Embryonic facial prominence (tissue), 1 donor: ENCODE results near the gene ATP5PD.
"Not testable (repeated sequence)": the region's sequence is repeated elsewhere in the genome, so short reads cannot be mapped to it uniquely, and the experiment has no call there.

Source experiments
- DNase-seq: peaks from one replicate; pipeline ENCODE4 v3.0.0-alpha.2; 2016; ENCODE audit errors: extremely low spot score

The ATP5PD gene

DNA sequence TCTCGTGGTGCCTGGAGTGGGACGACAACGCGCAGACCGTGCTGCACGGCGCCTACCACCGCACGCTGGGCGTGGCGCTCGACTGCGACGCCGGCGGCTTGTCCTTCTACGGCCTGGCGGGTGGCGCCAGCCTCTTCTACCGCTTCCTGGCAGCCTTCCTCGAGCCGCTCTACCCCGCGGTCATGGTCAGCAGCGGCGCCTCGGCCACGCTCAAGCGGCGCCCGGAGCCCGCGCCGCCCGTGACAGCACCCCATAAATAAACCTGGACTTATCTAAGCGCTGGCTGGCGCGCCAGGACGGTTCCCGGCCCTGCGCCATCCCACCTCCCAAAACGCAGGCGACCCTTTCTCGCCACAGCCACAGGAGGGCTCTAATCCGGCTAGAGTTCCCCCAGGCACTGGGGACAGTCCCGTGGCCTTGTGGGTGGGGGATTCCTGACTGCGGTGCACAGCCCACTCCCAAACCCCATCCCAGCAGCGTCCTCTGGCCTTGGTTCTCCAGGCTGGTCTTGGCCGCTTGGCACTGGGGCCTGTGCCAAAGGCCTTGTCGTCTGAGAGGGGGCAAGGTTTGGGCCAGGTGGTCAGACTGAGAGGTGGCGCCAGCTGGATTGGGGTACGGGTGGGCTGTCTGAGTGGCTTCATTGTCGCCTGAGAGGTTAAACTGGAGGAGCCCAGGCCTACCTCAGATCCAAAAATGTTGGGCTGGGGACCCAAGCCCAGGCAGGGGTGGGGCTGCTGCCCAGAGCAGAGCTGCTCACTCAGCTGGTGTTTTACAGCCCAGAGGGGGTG lies 30.9 kb upstream of the ATP5PD start:
- DNase-seq: no peak

DNA sequence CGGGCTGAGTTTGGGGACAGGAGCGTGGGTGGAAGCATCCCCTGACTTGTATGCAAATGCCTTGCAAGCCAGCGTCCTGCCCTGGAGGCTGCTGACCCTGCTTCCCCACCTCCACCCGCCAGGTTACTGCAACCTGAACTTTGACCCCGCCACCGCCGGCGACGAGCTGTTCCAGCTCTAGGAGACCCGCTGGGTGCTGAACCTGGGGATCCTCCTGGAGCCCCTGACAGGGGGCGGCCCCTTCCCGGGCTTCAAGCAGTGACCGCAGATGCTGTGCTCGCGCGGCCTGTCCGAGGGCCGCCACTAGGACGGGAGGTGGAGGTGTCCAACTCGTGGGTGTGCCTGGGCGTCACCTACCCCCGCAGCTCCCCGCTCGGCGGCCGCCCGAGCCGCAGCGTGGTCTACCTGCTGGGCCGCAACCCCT lies 30.3 kb upstream of the ATP5PD start:
- no peak for DNase-seq

DNA sequence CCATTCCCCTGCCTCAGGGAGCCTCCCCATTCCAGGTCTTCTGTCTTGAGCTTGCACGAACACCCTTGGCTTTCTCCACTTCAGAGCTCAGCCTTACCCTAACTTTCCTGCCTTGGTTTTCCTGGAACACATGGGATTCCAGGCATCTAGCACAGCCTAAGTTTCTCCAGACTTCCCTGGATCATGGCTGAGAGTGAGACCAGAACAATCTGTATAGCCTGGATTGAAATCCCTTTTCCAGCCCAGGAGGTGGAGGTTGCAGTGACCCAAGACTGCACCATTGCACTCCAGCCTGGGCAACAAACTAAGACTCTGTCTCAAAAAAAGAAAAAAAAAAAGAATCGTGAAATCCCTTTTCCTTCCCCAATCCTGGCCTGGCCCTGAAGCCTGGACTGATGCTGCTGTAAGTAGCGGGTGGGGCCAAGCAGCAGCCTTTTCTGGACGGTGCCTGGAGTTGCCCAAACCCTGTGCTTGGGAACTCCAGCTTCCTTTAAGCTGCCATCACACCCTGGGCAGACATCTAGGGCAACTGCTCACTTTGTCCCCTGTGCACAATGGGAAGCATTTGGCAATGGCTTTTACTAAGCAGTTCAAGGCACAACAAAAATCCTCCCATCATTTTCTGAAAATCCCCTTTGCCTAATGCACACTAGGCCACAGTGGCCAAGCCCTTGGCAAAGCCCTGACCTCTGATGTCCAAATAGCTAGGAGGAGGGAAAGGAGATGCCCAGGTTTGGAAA lies 29.0 kb upstream of the ATP5PD start:
- DNase-seq: no peak

DNA sequence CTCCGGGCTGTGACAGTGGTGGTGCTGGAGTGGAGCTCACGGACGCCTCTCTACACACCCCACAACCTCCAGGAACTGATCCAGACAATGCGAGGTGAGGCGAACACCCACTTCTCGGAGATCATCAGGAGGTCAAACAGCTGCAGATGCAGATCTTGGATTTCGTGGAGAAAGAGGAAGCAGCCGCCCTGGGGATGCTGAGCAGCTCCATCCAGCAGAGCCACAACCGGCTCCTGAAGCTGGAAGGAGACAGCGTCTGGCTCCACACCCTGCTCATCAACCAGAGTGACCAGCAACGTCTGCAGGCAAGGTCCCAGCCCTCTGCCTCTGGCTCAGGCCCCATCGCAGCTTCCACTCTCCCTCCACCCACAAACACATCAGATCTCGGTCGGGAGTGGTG lies 27.8 kb upstream of the ATP5PD start:
- DNase-seq: no peak

DNA sequence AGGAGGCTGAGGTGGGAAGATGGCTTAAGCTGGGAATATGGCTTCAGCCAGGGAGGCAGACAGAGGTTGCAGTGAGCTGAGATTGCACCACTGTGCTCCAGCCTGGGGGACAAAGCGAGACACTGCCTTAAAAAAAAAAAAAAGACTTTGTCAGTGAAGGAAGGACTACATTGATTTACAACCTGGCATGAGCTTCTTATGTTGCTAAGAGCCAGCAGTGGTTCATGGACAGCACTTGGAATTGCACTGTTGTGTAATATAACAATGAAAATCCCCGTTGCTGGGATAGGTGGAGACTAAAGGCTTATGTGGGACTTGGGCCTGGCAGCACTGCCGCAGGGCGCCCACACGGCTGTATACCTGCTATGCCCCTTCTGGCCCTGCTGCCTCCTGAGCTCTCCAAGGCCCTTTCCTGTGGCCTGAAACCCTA lies 26.9 kb upstream of the ATP5PD start:
- DNase-seq: no peak

DNA sequence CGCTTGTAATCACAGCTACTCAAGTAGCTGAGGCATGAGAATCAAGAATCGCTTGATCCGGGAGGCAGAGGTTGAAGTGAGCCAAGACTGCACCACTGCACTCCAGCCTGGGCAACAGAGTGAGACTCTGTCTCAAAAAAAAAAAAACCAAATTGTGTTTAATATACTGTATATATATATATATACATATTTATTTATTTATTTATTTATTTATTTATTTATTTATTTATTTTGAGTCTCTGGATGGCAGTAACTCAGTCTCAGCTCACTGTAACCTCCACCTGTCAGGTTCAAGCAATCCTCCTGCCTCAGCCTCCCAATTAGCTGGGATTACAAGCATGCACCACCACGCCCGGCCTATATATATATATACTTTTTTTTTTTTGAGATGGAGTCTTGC lies 26.1 kb upstream of the ATP5PD start:
- not testable (repeated sequence) for DNase-seq

DNA sequence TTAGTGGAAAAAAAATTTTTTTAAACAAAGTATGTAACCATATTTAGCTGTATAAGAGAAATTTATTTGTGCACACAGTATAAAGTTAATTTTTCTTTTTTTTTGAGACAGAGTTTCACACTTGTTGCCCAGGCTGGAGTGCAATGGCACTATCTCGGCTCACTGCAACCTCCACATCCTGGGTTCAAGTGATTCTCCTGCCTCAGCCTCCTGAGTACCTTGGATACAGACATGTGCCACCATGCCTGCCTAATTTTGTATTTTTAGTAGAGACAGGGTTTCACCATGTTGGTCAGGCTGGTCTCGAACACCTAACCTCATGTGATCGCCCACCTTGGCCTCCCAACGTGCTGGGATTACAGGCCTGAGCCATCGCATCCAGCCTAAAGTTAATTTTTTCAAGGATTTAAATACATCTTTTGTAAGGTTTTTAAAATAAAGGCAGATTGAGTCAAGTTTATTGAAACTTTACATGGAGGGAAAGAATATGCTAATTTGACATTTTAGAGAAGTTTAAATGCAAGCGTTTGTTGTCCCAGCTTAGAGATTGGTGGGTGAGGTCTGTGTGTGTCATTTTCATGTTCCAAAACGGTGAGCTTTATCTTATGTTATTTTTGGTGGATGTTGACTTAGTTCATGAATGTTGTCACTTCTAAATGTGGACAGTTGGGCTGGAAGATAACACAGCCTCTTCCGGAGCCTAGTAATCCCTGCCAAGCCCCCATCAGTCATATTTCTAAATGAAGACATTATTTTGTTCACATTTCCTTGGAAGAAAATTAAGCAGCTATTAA lies 24.9 kb upstream of the ATP5PD start:
- not testable (repeated sequence) for DNase-seq

DNA sequence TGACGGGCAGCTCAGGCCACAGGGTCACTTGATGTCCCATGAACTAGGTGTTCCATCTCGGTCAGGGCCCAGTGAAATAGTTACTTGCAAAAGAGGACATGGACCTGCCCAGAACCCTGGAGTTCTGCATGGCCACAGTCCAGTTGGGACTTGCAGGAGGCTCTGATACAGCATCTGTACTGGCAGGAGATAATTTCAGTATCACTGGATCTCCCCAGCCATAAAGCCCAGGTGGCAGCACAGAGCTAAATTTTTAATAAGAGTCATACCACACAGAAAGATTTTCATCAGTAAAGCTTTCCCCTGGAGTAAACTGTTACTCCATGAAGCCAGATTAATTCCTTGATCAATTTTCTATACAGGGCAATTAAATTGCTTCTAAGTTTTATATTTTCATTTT lies 23.0 kb upstream of the ATP5PD start:
- no peak for DNase-seq

DNA sequence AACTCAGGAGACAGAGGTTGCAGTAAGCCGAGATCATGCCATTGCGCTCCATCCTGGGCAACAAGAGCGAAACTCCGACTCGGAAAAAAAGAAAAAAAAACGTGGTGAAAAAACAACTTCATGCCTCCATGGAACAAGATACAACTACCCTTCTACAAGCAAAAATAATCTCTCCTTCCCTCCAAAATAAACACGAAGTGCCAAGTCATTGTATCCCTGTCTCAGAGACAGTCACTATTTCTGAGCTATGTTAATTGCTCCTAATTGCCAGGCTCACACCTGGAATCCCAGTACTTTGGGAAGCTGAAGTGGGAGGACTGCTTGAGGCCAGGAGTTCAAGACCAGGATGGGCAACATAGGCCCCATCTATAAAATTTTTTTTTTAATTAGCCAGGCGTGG lies 22.0 kb upstream of the ATP5PD start:
- no peak for DNase-seq

DNA sequence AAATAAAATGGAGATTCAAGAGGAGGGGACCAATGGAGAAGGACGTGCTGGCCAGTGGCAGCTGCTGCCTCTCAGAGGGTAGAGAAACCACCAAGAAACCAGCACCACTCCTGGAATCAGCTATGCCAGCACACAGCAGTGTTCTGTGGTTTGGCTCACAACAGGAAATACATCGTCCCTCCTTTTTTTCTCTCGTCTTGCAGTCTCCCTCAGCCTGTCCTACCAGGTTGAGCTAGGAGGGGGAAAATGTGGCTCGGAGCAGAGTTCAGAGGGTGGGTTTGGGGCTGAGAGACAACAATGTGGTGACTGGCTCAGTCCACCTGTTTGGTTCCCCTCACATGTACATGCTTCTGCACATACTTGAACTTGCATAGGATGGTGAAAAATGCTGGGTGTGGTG lies 21.1 kb upstream of the ATP5PD start:
- no peak for DNase-seq

DNA sequence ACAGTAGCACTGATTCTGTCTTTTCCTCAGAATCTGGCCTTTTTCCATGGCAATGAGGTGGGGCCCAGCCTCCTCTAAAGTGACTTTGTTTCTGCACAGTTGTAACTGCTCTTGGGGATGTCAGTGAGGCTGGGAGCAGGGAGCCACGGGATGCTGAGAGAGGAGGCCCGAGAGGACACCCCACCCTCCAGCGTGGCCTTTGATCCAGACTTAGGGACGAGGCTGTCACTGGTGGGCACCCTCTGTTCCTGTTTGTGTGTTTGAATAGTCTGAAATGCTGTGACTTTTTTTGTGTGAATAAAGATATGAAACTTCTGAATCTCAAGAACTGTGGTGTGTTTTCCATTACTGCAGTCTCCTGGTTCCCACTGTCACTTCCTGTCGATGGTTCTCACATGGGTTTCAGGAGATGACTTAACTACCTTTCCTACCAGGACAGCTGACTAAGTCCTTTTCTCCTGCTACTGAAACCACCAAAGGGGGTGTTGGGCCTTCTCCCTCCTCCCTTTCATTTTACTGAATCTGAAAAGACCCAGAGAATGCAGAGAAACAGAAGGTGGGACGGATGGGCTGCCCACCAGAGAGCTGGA lies 18.9 kb upstream of the ATP5PD start:
- DNase-seq: no peak

DNA sequence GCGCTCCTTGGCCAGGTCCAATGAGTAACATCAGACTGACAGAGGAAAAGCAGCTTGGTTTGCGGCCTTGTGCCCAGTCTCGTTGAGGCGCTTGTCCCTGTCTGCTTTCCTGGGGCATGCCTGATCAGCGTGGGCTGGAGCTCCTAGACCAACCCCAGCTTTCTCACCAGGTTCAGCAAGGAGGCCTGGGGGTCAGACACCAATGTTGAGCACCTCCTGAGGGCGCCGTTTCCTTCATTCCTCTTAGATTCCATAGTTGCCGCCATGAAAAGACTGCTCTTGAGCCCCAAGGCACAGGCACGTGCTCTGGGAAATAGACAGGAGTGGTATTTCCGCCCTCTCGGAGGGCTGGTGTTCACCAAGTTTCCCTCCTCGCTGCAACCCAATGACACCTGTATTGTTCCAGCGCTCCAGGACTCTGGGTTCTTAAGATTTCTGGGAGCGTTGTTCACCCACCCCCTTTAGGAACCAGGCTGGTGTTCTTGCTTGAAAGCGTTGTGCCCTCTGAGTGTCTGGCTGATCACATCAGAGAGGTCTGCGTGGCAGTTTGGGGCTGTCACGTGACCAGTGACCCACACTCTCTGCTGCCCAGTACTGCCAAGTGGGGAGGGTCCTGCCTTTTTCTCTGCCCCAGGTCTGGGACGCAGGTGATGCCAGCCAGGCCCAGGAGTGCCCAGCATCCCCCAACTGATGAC lies 18.2 kb upstream of the ATP5PD start:
- no peak for DNase-seq

DNA sequence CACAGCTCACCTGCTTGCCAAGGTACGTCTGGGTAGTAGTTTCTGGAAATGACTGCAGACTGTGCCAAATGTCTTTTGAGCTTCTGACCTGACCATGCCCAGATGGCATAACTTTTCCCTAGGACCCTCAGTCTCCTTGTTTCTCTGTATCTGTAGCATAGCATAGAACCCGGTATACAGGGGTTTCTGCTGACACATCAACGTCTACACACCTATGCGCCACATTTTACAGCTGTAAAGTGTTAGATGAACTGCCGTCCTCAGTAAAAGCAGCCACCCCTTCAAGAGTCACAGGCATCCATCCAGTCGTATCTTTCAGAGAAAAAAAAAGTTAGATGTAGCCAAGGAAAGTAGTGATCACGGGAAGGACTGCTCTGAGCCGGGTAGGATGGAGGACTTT lies 17.7 kb upstream of the ATP5PD start:
- DNase-seq: no peak

DNA sequence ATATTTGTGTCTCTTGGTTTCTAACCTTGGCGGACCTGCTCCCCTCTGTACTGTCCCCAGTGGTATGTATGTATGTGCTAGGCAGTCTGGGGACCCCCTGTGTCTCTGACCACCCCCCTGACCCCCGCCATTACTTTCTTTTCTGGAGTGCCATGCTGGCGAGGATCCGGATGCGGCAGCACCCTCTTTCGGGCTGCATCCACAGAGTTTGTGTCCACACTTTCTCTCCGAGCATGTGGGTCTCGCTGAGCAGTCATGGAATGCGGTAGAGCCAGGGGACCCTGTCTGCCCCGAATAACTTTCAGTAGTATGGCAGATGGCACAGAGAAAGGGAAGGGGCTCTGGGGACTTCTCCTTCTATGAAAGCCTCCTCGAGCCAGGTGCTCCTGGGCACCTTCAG lies 17.3 kb upstream of the ATP5PD start:
- DNase-seq: no peak

DNA sequence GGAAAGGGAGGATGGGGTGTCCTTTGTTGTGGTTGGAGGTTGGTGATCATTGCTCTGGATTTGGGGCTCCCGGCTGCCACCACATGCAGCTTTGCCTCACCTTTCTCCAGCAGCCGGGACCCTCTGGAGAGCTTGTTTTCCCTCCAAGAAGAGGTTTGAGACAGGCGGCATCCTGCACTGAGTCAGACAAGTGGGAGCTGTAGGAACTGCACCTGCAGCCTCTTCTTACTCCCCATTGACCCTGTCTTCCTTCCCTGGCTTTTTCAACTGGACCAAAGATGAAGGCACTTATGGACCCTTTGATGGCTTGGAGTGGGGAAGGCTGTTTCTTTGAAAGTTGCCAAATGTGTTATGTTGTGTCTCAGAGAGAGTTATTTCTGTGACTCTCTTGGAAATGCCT lies 16.9 kb upstream of the ATP5PD start:
- DNase-seq: no peak

DNA sequence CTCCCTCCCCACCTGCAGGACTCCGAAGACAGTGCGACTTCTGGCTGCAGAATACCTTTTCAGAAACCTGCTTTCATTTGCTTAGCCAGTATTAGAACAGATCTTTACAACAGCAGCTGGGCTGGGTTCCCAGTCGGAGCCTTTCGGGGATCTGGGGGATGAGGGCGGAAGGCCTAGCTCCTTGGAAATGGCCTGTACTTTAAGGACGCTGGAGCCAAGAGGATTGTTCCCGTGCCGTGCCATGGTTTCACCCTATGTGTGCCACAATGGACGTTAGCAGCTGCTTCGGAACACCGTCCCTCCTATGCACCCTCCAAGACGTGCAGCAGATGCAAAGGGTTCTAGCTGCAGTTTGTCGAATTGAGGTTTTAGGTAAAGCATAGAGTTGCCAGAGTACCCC lies 16.4 kb upstream of the ATP5PD start:
- DNase-seq: no peak

DNA sequence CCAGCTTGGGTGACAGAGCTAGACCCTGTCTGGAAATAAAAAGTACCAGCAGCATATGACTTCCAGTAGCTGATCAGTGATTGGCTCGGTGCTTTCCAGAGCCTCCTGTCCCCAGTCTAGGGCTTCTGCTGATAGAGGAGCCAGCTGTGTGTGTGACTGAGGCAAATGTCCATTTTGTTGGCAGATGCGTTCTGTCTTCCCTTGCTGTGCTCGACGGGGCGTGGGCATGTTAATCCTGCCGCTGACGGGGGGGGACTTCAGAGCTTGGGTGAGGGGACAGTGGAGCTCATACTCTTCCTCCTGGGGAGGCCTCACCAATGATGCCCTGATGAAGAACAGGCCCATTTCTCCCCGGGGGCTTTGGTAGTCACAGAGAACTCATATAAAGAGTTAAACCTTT lies 14.8 kb upstream of the ATP5PD start:
- no peak for DNase-seq

DNA sequence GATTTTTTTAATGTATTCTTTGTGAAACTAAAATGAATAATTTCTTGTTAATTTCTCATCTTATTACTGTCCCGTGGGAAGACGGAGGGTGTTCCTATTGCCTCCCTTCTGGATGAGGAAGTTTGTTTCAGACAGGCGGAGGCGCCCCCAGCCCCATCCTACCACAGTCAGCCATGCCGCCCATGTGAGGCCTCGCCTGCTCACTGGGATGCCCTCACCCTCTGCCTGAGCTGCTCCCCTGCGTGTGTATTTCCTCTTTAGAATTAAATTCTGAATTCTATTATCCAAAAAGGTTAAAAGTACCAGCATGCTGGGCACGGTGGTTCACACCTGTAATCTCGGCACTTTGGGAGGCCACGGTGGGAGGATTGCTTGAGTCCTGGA lies 14.3 kb upstream of the ATP5PD start:
- DNase-seq: no peak

DNA sequence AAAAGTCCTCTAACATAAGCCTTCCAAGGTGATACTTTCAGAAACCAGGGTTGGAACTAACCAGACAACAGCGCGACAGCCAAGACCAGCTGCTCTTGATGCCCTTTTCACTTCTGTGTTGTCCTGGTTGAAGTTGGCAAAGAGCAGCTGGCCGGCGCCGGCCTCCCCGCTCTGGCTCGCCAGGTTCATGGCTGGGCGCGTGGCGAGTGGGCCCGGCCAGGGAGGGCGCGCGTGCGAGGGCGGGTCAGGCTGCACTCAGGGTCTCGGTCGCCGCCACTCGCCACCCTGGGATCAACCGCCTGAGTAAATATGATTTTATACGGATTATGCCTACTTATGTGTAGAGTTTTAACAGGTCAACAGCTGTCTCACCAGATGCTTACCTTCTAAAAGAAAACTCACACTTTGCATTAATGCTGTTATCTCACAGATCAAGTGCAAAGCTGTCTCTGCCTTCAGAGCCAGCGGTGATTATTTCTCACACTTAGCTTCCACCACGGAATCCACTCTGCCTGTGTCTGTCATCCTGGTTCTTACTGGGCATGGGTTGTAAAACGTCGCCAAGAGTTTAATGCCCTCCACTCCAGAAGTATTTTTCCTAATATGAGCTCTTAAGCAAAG lies 13.8 kb upstream of the ATP5PD start:
- no peak for DNase-seq

DNA sequence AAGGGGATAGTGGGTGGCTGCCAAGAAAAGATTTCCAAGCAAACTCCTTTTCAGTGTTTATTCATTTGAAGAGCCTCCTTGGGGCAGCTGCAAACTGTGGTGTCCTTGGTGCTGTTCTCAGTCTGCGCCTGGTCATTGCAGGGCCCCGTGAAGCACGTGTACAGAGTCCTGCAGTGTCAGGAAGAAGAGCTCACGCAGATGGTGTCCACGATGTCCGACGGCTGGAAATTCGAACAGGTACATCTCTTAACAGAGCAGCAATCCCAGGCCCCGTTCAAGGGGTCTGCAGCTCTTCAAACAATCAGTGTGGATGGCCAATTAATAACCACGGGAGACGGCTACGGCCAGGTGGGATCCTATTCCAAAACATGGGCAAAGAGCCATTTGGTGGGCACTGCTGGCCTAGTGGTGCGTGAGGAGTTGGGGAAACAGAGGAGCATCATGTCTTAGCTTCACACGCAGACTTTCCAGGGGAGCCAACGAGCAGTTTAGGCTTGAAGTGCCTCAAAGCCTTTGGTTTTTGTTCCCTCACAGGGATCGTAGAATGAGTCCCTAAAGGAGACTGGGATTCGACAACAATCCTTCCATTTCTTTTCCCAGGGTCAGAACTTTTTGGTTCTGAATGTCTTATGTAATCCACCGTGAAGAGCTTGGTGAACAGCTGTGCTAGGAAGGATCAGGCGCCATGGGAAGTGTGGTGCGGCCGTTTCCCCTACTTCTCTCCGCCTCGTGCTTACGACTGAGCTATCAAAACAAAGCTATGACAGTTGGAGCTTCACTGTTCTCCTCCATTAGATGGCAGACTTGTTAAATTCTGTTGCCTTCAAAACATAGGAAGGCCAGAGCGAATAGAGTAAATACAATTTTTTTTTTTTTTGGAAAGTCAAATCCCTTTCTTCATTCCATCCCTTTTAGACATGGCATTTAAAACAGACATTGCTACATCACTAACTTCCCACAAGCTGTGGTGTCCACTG lies 12.9 kb upstream of the ATP5PD start:
- peak; percentile 51 for DNase-seq
